ENCODE data around the gene SYT5. TPM values are rescaled to one million over a fixed set of nuclear protein-coding genes. Genes with fewer than 3 reads are reported as not detected.
"Not testable (repeated sequence)": the region's sequence is repeated elsewhere in the genome, so short reads cannot be mapped to it uniquely, and the experiment has no call there.

Gene SYT5
- total RNA-seq, 2 donors from 2014 or later, result not detected

GRCh38 chr19:55213547-55213946, 33.5 kb upstream of the SYT5 start:
- H3K27ac Mint-ChIP-seq, result peak overlapping the region in 1 of 2 donors; percentile 50
- peaks cover 0 to 18% of the 10 kb centered on the region in 2 donors for H3K36me3 Mint-ChIP-seq
- DNase-seq (ENCODE audit: low spot score in 2 of 2), result no peak
- no peak for ATAC-seq
- H3K9me3 Mint-ChIP-seq, result peaks cover 4 to 16% of the 10 kb centered on the region in 2 donors

- DNase-seq (ENCODE audit: low spot score in 2 of 2) (peak in 1 of 2 donors; percentile 50), ATAC-seq (peak; percentile 30 to 79)
- Mint-ChIP-seq H3K36me3 (peaks cover 0 to 18% of the 10 kb centered on the region in 2 donors), H3K27ac (no peak overlapping the region), H3K9me3 (peaks cover 4 to 16% of the 10 kb centered on the region in 2 donors)
These were observed 32.4 kb upstream of the SYT5 start for GRCh38 chr19:55212447-55212846.

GRCh38 chr19:55209693-55210472, 29.8 kb upstream of the SYT5 start:
- ATAC-seq (no peak), DNase-seq (ENCODE audit: low spot score in 2 of 2) (no peak)
- Mint-ChIP-seq H3K27ac (peak overlapping the region in 1 of 2 donors; percentile 4), H3K36me3 (peaks cover 0 to 18% of the 10 kb centered on the region in 2 donors), H3K9me3 (peaks cover 4 to 12% of the 10 kb centered on the region in 2 donors)

GRCh38 chr19:55208880-55209692, 29.0 kb upstream of the SYT5 start, which contains the start of gene PTPRH:
Gene PTPRH (minus strand): TSS chr19:55209501. CDS start chr19:55209433, 68 bp downstream.
- Mint-ChIP-seq H3K36me3 (peaks cover 0 to 16% of the 10 kb centered on the region in 2 donors), H3K27ac (peak within 1 kb of the TSS in 1 of 2 donors; percentile 4), H3K9me3 (peaks cover 4 to 11% of the 10 kb centered on the region in 2 donors)
- DNase-seq (ENCODE audit: low spot score in 2 of 2), result no peak
- peak in 1 of 2 donors; percentile 25 for ATAC-seq

GRCh38 chr19:55206664-55207500, 26.8 kb upstream of the SYT5 start:
- H3K27ac Mint-ChIP-seq, result no peak overlapping the region
- DNase-seq (ENCODE audit: low spot score in 2 of 2) (peak in 1 of 2 donors; percentile 46), ATAC-seq (peak; percentile 53 to 88)
- H3K36me3 Mint-ChIP-seq, result no peaks in the 10 kb centered on the region
- H3K9me3 Mint-ChIP-seq, result no peaks in the 10 kb centered on the region

- DNase-seq (ENCODE audit: low spot score in 2 of 2); ATAC-seq; H3K36me3 Mint-ChIP-seq; H3K9me3 Mint-ChIP-seq; H3K27ac Mint-ChIP-seq: not testable (repeated sequence)
These were observed 22.1 kb upstream of the SYT5 start for GRCh38 chr19:55202199-55202598.

GRCh38 chr19:55199620-55200204, 19.6 kb upstream of the SYT5 start:
- Mint-ChIP-seq H3K27ac (no peak overlapping the region), H3K36me3 (no peaks in the 10 kb centered on the region), H3K9me3 (no peaks in the 10 kb centered on the region)
- DNase-seq (ENCODE audit: low spot score in 2 of 2), result no peak
- ATAC-seq, result no peak

- H3K9me3 Mint-ChIP-seq, result no peaks in the 10 kb centered on the region
- DNase-seq (ENCODE audit: low spot score in 2 of 2) (no peak), ATAC-seq (no peak)
- no peaks in the 10 kb centered on the region for H3K36me3 Mint-ChIP-seq
- H3K27ac Mint-ChIP-seq, result no peak overlapping the region
These were observed 18.6 kb upstream of the SYT5 start for GRCh38 chr19:55198651-55199050.

- Mint-ChIP-seq H3K27ac (no peak overlapping the region), H3K9me3 (no peaks in the 10 kb centered on the region), H3K36me3 (no peaks in the 10 kb centered on the region)
- ATAC-seq, result peak in 1 of 2 donors; percentile 63
- DNase-seq (ENCODE audit: low spot score in 2 of 2), result no peak
These were observed 17.4 kb upstream of the SYT5 start for GRCh38 chr19:55197528-55197927.

GRCh38 chr19:55196803-55197202, 16.7 kb upstream of the SYT5 start:
- DNase-seq (ENCODE audit: low spot score in 2 of 2), result no peak

GRCh38 chr19:55193481-55193880, 13.4 kb upstream of the SYT5 start:
- Mint-ChIP-seq H3K36me3 (no peaks in the 10 kb centered on the region), H3K27ac (no peak overlapping the region), H3K9me3 (no peaks in the 10 kb centered on the region)
- DNase-seq (ENCODE audit: low spot score in 2 of 2), result no peak
- ATAC-seq, result no peak

More at GRCh38 chr19:55196803-55197202, 16.7 kb upstream of the SYT5 start:
- no peak overlapping the region for H3K27ac Mint-ChIP-seq
- no peak for ATAC-seq
- H3K36me3 Mint-ChIP-seq, result no peaks in the 10 kb centered on the region
- no peaks in the 10 kb centered on the region for H3K9me3 Mint-ChIP-seq

- Mint-ChIP-seq H3K36me3 (no peaks in the 10 kb centered on the region), H3K9me3 (no peaks in the 10 kb centered on the region), H3K27ac (peak overlapping the region; percentile 45 to 88)
- DNase-seq (ENCODE audit: low spot score in 2 of 2) (no peak), ATAC-seq (no peak)
These were observed 9.3 kb upstream of the SYT5 start for GRCh38 chr19:55189403-55189835.

GRCh38 chr19:55188625-55189024, 8.5 kb upstream of the SYT5 start:
- Mint-ChIP-seq H3K9me3 (no peaks in the 10 kb centered on the region), H3K36me3 (no peaks in the 10 kb centered on the region), H3K27ac (peak overlapping the region in 1 of 2 donors; percentile 45)
- ATAC-seq (no peak), DNase-seq (ENCODE audit: low spot score in 2 of 2) (no peak)

GRCh38 chr19:55186080-55186479, 6.0 kb upstream of the SYT5 start:
- DNase-seq (ENCODE audit: low spot score in 2 of 2), result no peak
- Mint-ChIP-seq H3K9me3 (no peaks in the 10 kb centered on the region), H3K36me3 (no peaks in the 10 kb centered on the region), H3K27ac (no peak overlapping the region)
- no peak for ATAC-seq

- Mint-ChIP-seq H3K27ac (no peak overlapping the region), H3K36me3 (no peaks in the 10 kb centered on the region), H3K9me3 (no peaks in the 10 kb centered on the region)
- ATAC-seq, result no peak
- no peak for DNase-seq (ENCODE audit: low spot score in 2 of 2)
These were observed 1.7 kb upstream of the SYT5 start for GRCh38 chr19:55181740-55182139.

Data from activated naive CD4-positive, alpha-beta T cell treated with anti-CD3 and anti-CD28 coated beads, Interleukin-2, amount 50 U/mL, for 72 hours (primary cell).